Endodermal cell (in vitro differentiated cells): Measurements from ENCODE around the gene COG5. TPM values are rescaled to one million over a fixed set of nuclear protein-coding genes. Genes with fewer than 3 reads are reported as not detected.

Source experiments
- DNase-seq: peaks from one replicate; pipeline ENCODE4 v3.0.0-alpha.2; 2017
- H3K27ac ChIP-seq: 2 replicates; pipeline ENCODE4 v1.5.1; 2013; ENCODE audit warnings: mild to moderate bottlenecking, low read depth, low read length, moderate library complexity
- H3K27me3 ChIP-seq: 2 replicates; pipeline ENCODE4 v1.6.1; 2013; ENCODE audit warnings: mild to moderate bottlenecking, low read length, moderate library complexity; ENCODE audit not compliant: insufficient read depth, control insufficient read depth, poor library complexity, severe bottlenecking
- H3K36me3 ChIP-seq: 2 replicates; pipeline ENCODE4 v1.7.0; 2013; ENCODE audit warnings: mild to moderate bottlenecking, low read length, moderate library complexity; ENCODE audit not compliant: control insufficient read depth, insufficient read depth
- H3K4me1 ChIP-seq: one replicate; pipeline ENCODE4 v1.7.0; 2013; ENCODE audit warnings: low read length; ENCODE audit not compliant: control insufficient read depth, insufficient read depth
- H3K4me3 ChIP-seq: 2 replicates; pipeline ENCODE4 v1.5.1; 2013; ENCODE audit warnings: mild to moderate bottlenecking, low read length, moderate library complexity
- H3K9ac ChIP-seq: 2 replicates; pipeline ENCODE4 v1.6.1; 2013; ENCODE audit warnings: mild to moderate bottlenecking, low read length, moderate library complexity; ENCODE audit not compliant: poor library complexity, severe bottlenecking; ENCODE audit errors: extremely low read depth
- H3K9me3 ChIP-seq: 2 replicates; pipeline ENCODE4 v1.6.1; 2013; ENCODE audit warnings: mild to moderate bottlenecking, low read length, moderate library complexity; ENCODE audit not compliant: control insufficient read depth
- H3K27ac Mint-ChIP-seq: 2 replicates; pipeline ENCODE4 v1.8.0; 2020; ENCODE audit warnings: mixed read lengths
- H3K27me3 Mint-ChIP-seq: 2 replicates; pipeline ENCODE4 v1.8.0; 2021; ENCODE audit warnings: mild to moderate bottlenecking, mixed read lengths; ENCODE audit not compliant: insufficient read depth
- H3K36me3 Mint-ChIP-seq: 2 replicates; pipeline ENCODE4 v1.8.0; 2020; ENCODE audit warnings: low read depth, mixed read lengths
- H3K4me1 Mint-ChIP-seq: 2 replicates; pipeline ENCODE4 v1.8.0; 2020; ENCODE audit warnings: mixed read lengths
- H3K4me3 Mint-ChIP-seq: 2 replicates; pipeline ENCODE4 v1.8.0; 2020; ENCODE audit warnings: mild to moderate bottlenecking, moderate library complexity, mixed read lengths
- H3K9me3 Mint-ChIP-seq: 2 replicates; pipeline ENCODE4 v1.8.0; 2020; ENCODE audit warnings: mild to moderate bottlenecking, mixed read lengths
- CTCF ChIP-seq: fragments of 200-600 bp; sonication (generic); conservative IDR thresholded peaks from 2 replicates; pipeline ENCODE4 v1.5.0; 2021; ENCODE audit warnings: antibody characterized with exemption, mild to moderate bottlenecking
- WGBS, 2 experiments: methylation state at CpG; one replicate each; pipeline versions ENCODE4 v1.1.5 to v1.1.7; 2013; ENCODE audit warnings: missing lambda C conversion rate in 2 of 2, mixed read lengths in 1 of 2; ENCODE audit not compliant: insufficient coverage in 1 of 2, insufficient read length in 1 of 2; 5-methylcytosine and 5-hydroxymethylcytosine counted together
- total RNA-seq, 2 donors: library from RNA; stranded (reverse); fragmentation: NEBNext Ultra II Directional in 1 of 2; extraction: Animal tissue kit (Norgen Biotek cat#: 25700) in 1 of 2; gene quantifications; 2 replicates in 1 of 2; 3 replicates in 1 of 2; pipeline ENCODE4 v1.2.1, GENCODE V29; 2021

The COG5 gene
- total RNA-seq, 2 donors from 2014 or later: 25.5 to 34.7 TPM

GRCh38 chr7:107162475-107162874 is 401.2 kb downstream of the COG5 start:
- TF ChIP-seq CTCF: no peak
- H3K4me3 ChIP-seq: no peak overlapping the region
- 80 to 96% methylated on average over 4 of the region's 5 CpGs for WGBS, 2 experiments

GRCh38 chr7:107161415-107161814 is 402.3 kb downstream of the COG5 start:
- Histone ChIP-seq H3K27ac (no peak overlapping the region), H3K9ac (no peak overlapping the region), H3K27me3 (no peaks in the 10 kb centered on the region), H3K9me3 (no peaks in the 10 kb centered on the region), H3K4me1 (no peaks in the 10 kb centered on the region), H3K36me3 (no peaks in the 10 kb centered on the region), H3K4me3 (no peak overlapping the region)
- Mint-ChIP-seq H3K4me1 (no peaks in the 10 kb centered on the region), H3K4me3 (no peak overlapping the region), H3K27me3 (no peaks in the 10 kb centered on the region), H3K9me3 (no peaks in the 10 kb centered on the region), H3K27ac (no peak overlapping the region), H3K36me3 (no peaks in the 10 kb centered on the region)
- DNase-seq: no peak
- no peak for TF ChIP-seq CTCF
- 92 to 100% methylated on average over 1 to 2 of the region's 3 CpGs for WGBS, 2 experiments

More at GRCh38 chr7:107162475-107162874, 401.2 kb downstream of the COG5 start:
- Mint-ChIP-seq H3K9me3 (no peaks in the 10 kb centered on the region), H3K4me1 (peaks cover 1% of the 10 kb centered on the region), H3K36me3 (no peaks in the 10 kb centered on the region), H3K4me3 (no peak overlapping the region), H3K27ac (no peak overlapping the region), H3K27me3 (no peaks in the 10 kb centered on the region)
- no peak overlapping the region for H3K9ac ChIP-seq
- H3K4me1 ChIP-seq: no peaks in the 10 kb centered on the region
- no peaks in the 10 kb centered on the region for H3K9me3 ChIP-seq
- no peak overlapping the region for H3K27ac ChIP-seq
- DNase-seq: no peak
- H3K27me3 ChIP-seq: no peaks in the 10 kb centered on the region
- no peaks in the 10 kb centered on the region for H3K36me3 ChIP-seq

- Histone ChIP-seq H3K4me1 (no peaks in the 10 kb centered on the region), H3K27me3 (no peaks in the 10 kb centered on the region), H3K9me3 (no peaks in the 10 kb centered on the region), H3K4me3 (no peak overlapping the region), H3K9ac (no peak overlapping the region), H3K27ac (no peak overlapping the region), H3K36me3 (no peaks in the 10 kb centered on the region)
- peaks cover 4% of the 10 kb centered on the region for H3K9me3 Mint-ChIP-seq
- 84 to 100% methylated on average over 1 to 2 of the region's 2 CpGs for WGBS, 2 experiments
- TF ChIP-seq CTCF: no peak
- DNase-seq: no peak
- H3K4me3 Mint-ChIP-seq: no peak overlapping the region
- H3K4me1 Mint-ChIP-seq: no peaks in the 10 kb centered on the region
- no peaks in the 10 kb centered on the region for H3K36me3 Mint-ChIP-seq
- H3K27me3 Mint-ChIP-seq: no peaks in the 10 kb centered on the region
- H3K27ac Mint-ChIP-seq: no peak overlapping the region
These were observed 403.3 kb downstream of the COG5 start for GRCh38 chr7:107160389-107160788.
